GM06990 (cell line): ENCODE results near the gene IQSEC1.

Experiments used
- DNase-seq: peaks from one replicate; pipeline ENCODE4 v3.0.0-alpha.2; 2011; ENCODE audit not compliant: insufficient read length; ENCODE audit errors: extremely low read depth
- H3K27me3 ChIP-seq: replicated peaks from 2 replicates; pipeline ENCODE4 v1.6.0; 2011; ENCODE audit warnings: low read length; ENCODE audit not compliant: control insufficient read depth, insufficient read depth
- H3K36me3 ChIP-seq: 2 replicates; pipeline ENCODE4 v1.5.1; 2011; ENCODE audit warnings: low read length; ENCODE audit not compliant: control insufficient read depth, insufficient read depth
- H3K4me3 ChIP-seq: replicated peaks from 2 replicates; pipeline ENCODE4 v1.5.1; 2011; ENCODE audit warnings: low read depth, mild to moderate bottlenecking, control low read depth, low read length
- CTCF ChIP-seq: IDR thresholded peaks from 2 replicates; pipeline ENCODE4 v1.5.1; 2011; ENCODE audit warnings: low read length, control low read depth, mild to moderate bottlenecking, inconsistent platforms; ENCODE audit not compliant: insufficient read depth, poor library complexity, severe bottlenecking

Gene IQSEC1

GRCh38 chr3:12957824-12958792 is 115.1 kb downstream of the IQSEC1 start:
- no peak for TF ChIP-seq CTCF
- Histone ChIP-seq H3K27me3 (no peaks in the 10 kb centered on the region), H3K4me3 (no peak overlapping the region), H3K36me3 (peaks cover 14% of the 10 kb centered on the region)
- no peak for DNase-seq

- no peak overlapping the region for H3K4me3 ChIP-seq
- DNase-seq = no peak
- H3K36me3 ChIP-seq = peaks cover 9% of the 10 kb centered on the region
- no peaks in the 10 kb centered on the region for H3K27me3 ChIP-seq
- TF ChIP-seq CTCF = no peak
These were observed 115.9 kb downstream of the IQSEC1 start for GRCh38 chr3:12957339-12957738.

- H3K36me3 ChIP-seq = peaks cover 9% of the 10 kb centered on the region
- no peaks in the 10 kb centered on the region for H3K27me3 ChIP-seq
- TF ChIP-seq CTCF = no peak
- no peak for DNase-seq
- no peak overlapping the region for H3K4me3 ChIP-seq
These were observed 116.9 kb downstream of the IQSEC1 start for GRCh38 chr3:12956316-12956660.

GRCh38 chr3:12955651-12956315 is 117.4 kb downstream of the IQSEC1 start:
- DNase-seq = no peak
- peaks cover 9% of the 10 kb centered on the region for H3K36me3 ChIP-seq
- no peaks in the 10 kb centered on the region for H3K27me3 ChIP-seq
- H3K4me3 ChIP-seq = no peak overlapping the region
- no peak for TF ChIP-seq CTCF

GRCh38 chr3:12954891-12955650 is 118.2 kb downstream of the IQSEC1 start:
- H3K4me3 ChIP-seq = no peak overlapping the region
- peaks cover 9% of the 10 kb centered on the region for H3K36me3 ChIP-seq
- no peaks in the 10 kb centered on the region for H3K27me3 ChIP-seq
- no peak for TF ChIP-seq CTCF
- no peak for DNase-seq
